ENCODE measurements around the gene KCNG2.

GRCh38 chr18:79942211-79942610, 144.5 kb downstream of the KCNG2 start:
- no peak for TF ChIP-seq CTCF (IDR thresholded peaks at IDR 0.05; ENCODE audit: low read depth, low read length)
- TF ChIP-seq EZH2phosphoT487 (IDR thresholded peaks at IDR 0.05; ENCODE audit: low read depth) = no peak
